Uterus (tissue), 4 donors: Measurements from ENCODE around the gene TRIP12. TPM values are rescaled to one million over a fixed set of nuclear protein-coding genes. Genes with fewer than 3 reads are reported as not detected.
"Not testable (repeated sequence)": the region's sequence is repeated elsewhere in the genome, so short reads cannot be mapped to it uniquely, and the experiment has no call there.

Source experiments
- DNase-seq, 2 donors: peaks; one replicate each; pipeline ENCODE4 v3.0.0-alpha.2; 2019 to 2020
- H3K27ac ChIP-seq, 2 donors: fragments of 200-600 bp; sonication (generic); 1 replicate in 1 of 2; 2 replicates in 1 of 2; pipeline ENCODE4 v1.5.1; 2016 to 2018
- H3K27me3 ChIP-seq, 2 donors: fragments of 200-600 bp; sonication (generic); one replicate each; pipeline ENCODE4 v1.5.1; 2018 to 2019; ENCODE audit warnings: control low read depth in 1 of 2
- H3K36me3 ChIP-seq, 2 donors: fragments of 200-600 bp; sonication (generic); one replicate each; pipeline ENCODE4 v1.5.1; 2019; ENCODE audit warnings: control low read depth in 1 of 2
- H3K4me1 ChIP-seq, 2 donors: fragments of 200-600 bp; sonication (generic); one replicate each; pipeline ENCODE4 v1.5.1; 2018 to 2019; ENCODE audit warnings: control low read depth in 1 of 2
- H3K4me3 ChIP-seq, 2 donors: fragments of 200-600 bp; sonication (generic); 1 replicate in 1 of 2; 2 replicates in 1 of 2; pipeline ENCODE4 v1.5.1; 2018 to 2019; ENCODE audit warnings: mild to moderate bottlenecking in 1 of 2
- H3K9me3 ChIP-seq, 2 donors: fragments of 200-600 bp; sonication (generic); one replicate each; pipeline ENCODE4 v1.5.1; 2019; ENCODE audit warnings: control low read depth in 1 of 2
- POLR2A ChIP-seq, 2 donors: fragments of 450-650 bp; IDR thresholded peaks; one replicate each; pipeline ENCODE4 v1.6.1; 2016; ENCODE audit warnings: antibody characterized with exemption in 2 of 2, mild to moderate bottlenecking in 1 of 2, moderate library complexity in 1 of 2
- intact Hi-C: fragments of 100-400 bp; cut with DNase I; formaldehyde crosslinking; loops from one replicate; pipeline ENCODE4 v1.15.1; 2023; ENCODE audit warnings: low total_unique reads
- total RNA-seq, 4 donors: library from RNA; depleted of rRNA in 3 of 4; stranded (reverse); fragments of >200 nt in 3 of 4; gene quantifications; one replicate each; pipeline versions ENCODE4 v1.1.0 to v1.2.4, GENCODE V29; 2014 to 2023
- TF ChIP-seq, protein P1 (sequence below), 4 experiments: fragments of 200-600 bp in 2 of 4; fragments of 450-650 bp in 2 of 4; sonication (generic) in 2 of 4; IDR thresholded peaks; one replicate each; pipeline ENCODE4 v1.5.1; 2016 to 2019; ENCODE audit warnings: antibody characterized with exemption in 4 of 4, mild to moderate bottlenecking in 2 of 4, moderate library complexity in 1 of 4
- donor health status: DM: yes; HTN: yes; CAD: no.

Gene TRIP12
- total RNA-seq, 4 donors from 2014 or later = 77.1 to 255 (median 197) TPM

GRCh38 chr2:229909090-229909489 lies 12.7 kb downstream of the TRIP12 start:
- TF ChIP-seq POLR2A (IDR thresholded peaks at IDR 0.05) = no peak
- TF ChIP-seq, protein P1, sequence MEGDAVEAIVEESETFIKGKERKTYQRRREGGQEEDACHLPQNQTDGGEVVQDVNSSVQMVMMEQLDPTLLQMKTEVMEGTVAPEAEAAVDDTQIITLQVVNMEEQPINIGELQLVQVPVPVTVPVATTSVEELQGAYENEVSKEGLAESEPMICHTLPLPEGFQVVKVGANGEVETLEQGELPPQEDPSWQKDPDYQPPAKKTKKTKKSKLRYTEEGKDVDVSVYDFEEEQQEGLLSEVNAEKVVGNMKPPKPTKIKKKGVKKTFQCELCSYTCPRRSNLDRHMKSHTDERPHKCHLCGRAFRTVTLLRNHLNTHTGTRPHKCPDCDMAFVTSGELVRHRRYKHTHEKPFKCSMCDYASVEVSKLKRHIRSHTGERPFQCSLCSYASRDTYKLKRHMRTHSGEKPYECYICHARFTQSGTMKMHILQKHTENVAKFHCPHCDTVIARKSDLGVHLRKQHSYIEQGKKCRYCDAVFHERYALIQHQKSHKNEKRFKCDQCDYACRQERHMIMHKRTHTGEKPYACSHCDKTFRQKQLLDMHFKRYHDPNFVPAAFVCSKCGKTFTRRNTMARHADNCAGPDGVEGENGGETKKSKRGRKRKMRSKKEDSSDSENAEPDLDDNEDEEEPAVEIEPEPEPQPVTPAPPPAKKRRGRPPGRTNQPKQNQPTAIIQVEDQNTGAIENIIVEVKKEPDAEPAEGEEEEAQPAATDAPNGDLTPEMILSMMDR (IDR thresholded peaks at IDR 0.05) = no peak
- DNase-seq = no peak
- Histone ChIP-seq H3K36me3 (no peaks in the 10 kb centered on the region), H3K9me3 (no peaks in the 10 kb centered on the region), H3K27ac (no peak overlapping the region), H3K27me3 (no peaks in the 10 kb centered on the region), H3K4me3 (no peak overlapping the region), H3K4me1 (peaks cover 0 to 5% of the 10 kb centered on the region in 2 donors)
- intact Hi-C loops = no loop called here

DNA sequence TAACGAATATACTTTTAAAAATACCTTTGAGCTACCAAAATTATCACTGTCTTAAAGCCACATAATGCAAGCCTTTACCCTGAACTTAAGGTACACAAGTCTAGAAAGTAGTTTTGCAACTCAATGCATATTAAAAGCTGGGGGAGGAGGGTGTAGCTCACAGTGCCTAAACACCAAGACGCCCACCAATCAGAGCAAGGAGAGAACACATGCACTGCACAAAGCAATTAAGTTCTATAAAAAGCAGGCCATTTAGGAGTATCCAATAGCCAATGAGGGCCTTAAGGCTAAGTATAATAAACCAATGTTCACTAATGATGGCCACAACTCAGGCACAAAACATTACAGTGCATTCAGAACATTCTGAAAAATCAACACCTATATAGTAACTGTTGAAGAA lies 16.2 kb downstream of the TRIP12 start:
- no peak overlapping the region for H3K4me3 ChIP-seq
- H3K27me3 ChIP-seq = no peaks in the 10 kb centered on the region
- intact Hi-C loops = no loop called here
- no peak for TF ChIP-seq POLR2A (IDR thresholded peaks at IDR 0.05)
- TF ChIP-seq, protein P1 (IDR thresholded peaks at IDR 0.05) = no peak
- no peak overlapping the region for H3K27ac ChIP-seq
- no peaks in the 10 kb centered on the region for H3K36me3 ChIP-seq
- DNase-seq = no peak
- no peaks in the 10 kb centered on the region for H3K9me3 ChIP-seq
- H3K4me1 ChIP-seq = peaks cover 0 to 5% of the 10 kb centered on the region in 2 donors

- Histone ChIP-seq H3K27me3 (no peaks in the 10 kb centered on the region), H3K9me3 (no peaks in the 10 kb centered on the region), H3K4me1 (no peaks in the 10 kb centered on the region), H3K27ac (no peak overlapping the region), H3K36me3 (no peaks in the 10 kb centered on the region), H3K4me3 (no peak overlapping the region)
- TF ChIP-seq, protein P1 (IDR thresholded peaks at IDR 0.05) = no peak
- no peak for TF ChIP-seq POLR2A (IDR thresholded peaks at IDR 0.05)
- intact Hi-C loops = no loop called here
- no peak for DNase-seq
Measured at GRCh38 chr2:229903037-229903436, 18.8 kb downstream of the TRIP12 start.

- DNase-seq = no peak
- Histone ChIP-seq H3K36me3 (no peaks in the 10 kb centered on the region), H3K9me3 (no peaks in the 10 kb centered on the region), H3K4me3 (no peak overlapping the region), H3K27ac (no peak overlapping the region), H3K27me3 (no peaks in the 10 kb centered on the region), H3K4me1 (no peaks in the 10 kb centered on the region)
- TF ChIP-seq, protein P1 (IDR thresholded peaks at IDR 0.05) = no peak
- TF ChIP-seq POLR2A (IDR thresholded peaks at IDR 0.05) = no peak
- intact Hi-C loops = no loop called here
Measured at GRCh38 chr2:229901819-229902218, 20.0 kb downstream of the TRIP12 start.

DNA sequence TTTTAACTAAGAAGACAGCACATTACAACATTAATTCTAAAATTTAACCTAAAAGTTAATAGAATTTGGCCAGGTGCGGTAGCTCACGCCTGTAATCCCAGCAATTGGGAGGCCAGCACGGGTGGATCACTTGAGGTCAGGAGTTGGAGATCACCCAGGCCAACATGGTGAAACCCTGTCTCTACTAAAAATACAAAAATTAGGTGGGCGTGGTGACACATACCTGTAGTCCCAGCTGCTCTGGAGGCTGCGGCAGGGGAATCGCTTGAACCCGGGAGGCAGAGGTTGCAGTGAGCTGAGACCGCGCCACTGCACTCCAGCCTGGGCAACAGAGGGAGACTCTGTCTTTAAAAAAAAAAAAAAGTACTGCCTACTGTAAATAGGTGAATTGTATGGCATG lies 21.3 kb downstream of the TRIP12 start:
- intact Hi-C loops, H3K27me3 ChIP-seq, H3K4me3 ChIP-seq, H3K36me3 ChIP-seq, H3K27ac ChIP-seq, DNase-seq, H3K9me3 ChIP-seq, H3K4me1 ChIP-seq: not testable (repeated sequence)

DNA sequence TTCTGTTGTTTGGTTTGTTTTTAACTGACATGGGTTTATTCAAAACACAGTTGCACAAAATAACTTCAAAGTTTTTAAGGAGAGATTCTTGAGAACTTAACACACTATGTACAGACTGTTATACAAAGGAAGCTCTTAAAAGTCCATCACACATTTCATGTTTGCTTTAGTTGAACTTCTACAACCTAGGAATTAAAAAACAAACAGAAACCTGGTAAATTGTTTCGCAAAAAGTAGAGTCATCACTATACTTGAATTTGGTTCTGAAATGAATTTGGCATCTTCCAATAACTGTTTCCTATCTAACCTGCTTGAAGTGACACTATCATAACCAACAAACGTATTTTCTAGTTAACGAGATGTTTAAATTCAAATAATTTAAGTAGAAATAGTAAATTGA lies 21.8 kb downstream of the TRIP12 start:
- DNase-seq = no peak
- Histone ChIP-seq H3K4me3 (no peak overlapping the region), H3K9me3 (no peaks in the 10 kb centered on the region), H3K27me3 (no peaks in the 10 kb centered on the region), H3K36me3 (no peaks in the 10 kb centered on the region), H3K27ac (no peak overlapping the region), H3K4me1 (no peaks in the 10 kb centered on the region)
- TF ChIP-seq, protein P1 (IDR thresholded peaks at IDR 0.05) = no peak
- TF ChIP-seq POLR2A (IDR thresholded peaks at IDR 0.05) = no peak
- intact Hi-C loops = no loop called here
